Skin of body (tissue), 2 donors: ENCODE results near the gene DYNC2I2. TPM values are rescaled to one million over a fixed set of nuclear protein-coding genes. Genes with fewer than 3 reads are reported as not detected.
"Not testable (repeated sequence)": the region's sequence is repeated elsewhere in the genome, so short reads cannot be mapped to it uniquely, and the experiment has no call there.

ENCODE experiments used
- DNase-seq: peaks from one replicate; lab custom pipeline; 2025; lab: John Stamatoyannopoulos, UW
- total RNA-seq: library from RNA; depleted of rRNA; stranded (reverse); fragments of >200 nt; gene quantifications from one replicate; pipeline ENCODE4 v1.2.3, GENCODE V29; 2014

Gene DYNC2I2
- 21.1 TPM for total RNA-seq

DNA sequence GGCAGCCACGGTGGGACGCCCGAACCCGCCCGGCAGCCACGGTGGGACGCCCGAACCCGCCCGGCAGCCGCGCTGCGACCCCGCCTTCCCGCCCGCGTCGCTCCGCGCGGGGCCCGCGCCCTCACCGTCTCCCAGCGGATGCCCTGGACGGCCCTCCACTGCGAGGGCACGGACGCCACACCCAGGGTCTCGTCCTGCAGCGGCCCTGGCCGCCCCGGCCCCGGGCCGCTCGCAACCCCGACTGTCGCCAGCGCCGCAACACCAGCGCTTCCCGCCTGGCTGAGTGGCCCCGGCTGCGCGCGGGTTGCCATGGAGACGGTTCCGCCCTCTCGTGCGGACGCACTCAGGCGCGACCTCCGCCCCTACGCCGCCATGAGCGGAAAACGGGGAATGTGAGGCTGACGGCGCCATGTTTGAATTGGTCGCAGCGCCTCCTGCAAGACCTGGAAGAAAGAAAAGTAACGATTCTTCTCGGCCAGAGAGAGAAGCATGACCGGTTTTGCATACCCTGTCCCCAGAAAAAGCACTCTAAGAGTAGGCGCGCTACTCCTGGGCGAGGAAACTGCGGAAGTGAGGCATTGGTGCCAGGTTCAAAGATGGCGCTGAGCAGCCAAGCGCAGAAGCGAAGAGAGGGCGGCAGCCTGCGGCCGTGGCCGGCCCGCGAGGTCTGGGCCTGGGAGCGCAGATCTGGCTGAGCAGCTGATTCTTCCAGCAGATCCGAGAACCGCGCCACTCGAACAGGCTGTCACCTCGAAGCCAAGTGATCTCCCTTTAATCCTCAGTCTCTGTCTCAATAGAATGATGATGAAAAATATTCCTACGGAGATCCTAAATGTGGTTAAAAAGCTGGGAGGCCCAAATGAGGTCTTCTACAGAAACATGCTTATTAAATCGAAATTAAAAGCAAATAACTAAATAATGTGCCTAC lies at the start of gene DYNC2I2:
Gene DYNC2I2, minus strand, starts transcription at position 432 of the 928 bp plus-strand sequence. Its CDS starts 121 bp downstream, at position 311.
- DNase-seq = peak; percentile 95

DNA sequence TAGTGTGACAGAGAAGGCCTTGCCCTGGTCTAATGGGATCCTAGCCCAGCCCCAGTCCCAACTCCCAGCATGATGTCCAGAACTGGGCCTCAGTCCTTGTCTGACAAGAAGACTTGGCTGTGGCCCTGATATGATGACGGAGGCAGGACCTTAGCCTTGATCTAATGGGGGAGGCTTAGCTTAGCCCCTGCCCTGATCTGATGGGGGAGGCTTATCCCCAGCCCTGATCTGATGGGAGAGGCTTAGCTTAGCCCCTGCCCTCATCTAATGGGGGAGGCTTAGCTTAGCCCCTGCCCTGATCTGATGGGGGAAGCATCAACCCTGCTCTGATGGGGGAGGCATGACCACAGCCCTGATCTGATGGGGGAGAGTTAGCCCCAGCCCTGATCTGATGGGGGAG lies 49.4 kb upstream of the DYNC2I2 start:
- no peak for DNase-seq

DNA sequence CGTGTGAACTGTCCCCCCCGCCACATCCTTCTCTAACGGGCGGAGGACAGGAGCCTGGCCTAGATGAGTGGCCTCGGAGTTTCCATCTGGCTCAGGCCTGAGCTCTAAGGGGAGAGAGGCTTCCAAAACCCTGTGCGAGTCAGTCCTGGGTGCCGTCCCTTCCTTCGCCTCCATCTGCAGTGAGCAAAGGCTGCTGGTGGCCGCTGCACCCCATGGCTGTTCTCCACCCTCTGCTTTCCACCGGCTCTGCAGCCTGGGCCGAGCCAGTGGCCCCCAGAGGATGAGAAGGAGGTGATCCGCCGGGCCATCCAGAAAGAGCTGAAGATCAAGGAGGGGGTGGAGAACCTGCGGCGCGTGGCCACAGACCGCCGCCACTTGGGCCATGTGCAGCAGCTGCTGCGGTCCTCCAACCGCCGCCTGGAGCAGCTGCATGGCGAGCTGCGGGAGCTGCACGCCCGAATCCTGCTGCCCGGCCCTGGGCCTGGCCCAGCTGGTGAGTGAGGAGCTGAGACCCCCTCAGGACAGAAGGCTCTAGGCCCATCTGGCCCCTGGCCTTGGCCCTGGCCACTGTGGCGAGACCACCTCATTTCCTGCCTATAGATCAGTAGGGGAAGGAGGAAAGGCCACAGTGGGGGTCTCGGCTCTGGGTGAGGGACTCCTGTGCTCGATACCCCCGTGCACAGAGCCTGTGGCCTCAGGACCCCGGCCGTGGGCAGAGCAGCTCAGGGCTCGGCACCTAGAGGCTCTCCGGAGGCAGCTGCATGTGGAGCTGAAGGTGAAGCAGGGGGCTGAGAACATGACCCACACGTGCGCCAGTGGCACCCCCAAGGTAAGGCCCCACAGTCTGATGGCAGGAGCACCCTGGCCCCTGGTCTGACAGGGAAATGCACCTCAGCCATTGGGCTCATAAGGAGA lies 48.7 kb upstream of the DYNC2I2 start:
- DNase-seq = no peak

DNA sequence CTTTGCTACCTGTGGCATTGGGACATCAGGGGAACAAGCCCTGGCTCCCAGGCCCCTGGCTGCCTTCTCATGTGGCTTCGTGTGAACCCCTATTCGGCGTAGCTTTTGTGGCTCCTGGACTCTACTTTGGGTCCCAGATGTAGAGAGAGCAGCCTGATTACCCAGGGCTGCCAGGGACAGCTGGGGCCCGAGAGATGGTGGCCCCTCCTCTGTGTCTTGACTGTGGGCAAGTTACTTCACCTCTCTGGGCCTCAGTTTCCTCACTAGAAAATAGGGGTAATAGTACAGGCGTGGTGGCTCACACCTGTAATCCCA lies 47.7 kb upstream of the DYNC2I2 start:
- no peak for DNase-seq

DNA sequence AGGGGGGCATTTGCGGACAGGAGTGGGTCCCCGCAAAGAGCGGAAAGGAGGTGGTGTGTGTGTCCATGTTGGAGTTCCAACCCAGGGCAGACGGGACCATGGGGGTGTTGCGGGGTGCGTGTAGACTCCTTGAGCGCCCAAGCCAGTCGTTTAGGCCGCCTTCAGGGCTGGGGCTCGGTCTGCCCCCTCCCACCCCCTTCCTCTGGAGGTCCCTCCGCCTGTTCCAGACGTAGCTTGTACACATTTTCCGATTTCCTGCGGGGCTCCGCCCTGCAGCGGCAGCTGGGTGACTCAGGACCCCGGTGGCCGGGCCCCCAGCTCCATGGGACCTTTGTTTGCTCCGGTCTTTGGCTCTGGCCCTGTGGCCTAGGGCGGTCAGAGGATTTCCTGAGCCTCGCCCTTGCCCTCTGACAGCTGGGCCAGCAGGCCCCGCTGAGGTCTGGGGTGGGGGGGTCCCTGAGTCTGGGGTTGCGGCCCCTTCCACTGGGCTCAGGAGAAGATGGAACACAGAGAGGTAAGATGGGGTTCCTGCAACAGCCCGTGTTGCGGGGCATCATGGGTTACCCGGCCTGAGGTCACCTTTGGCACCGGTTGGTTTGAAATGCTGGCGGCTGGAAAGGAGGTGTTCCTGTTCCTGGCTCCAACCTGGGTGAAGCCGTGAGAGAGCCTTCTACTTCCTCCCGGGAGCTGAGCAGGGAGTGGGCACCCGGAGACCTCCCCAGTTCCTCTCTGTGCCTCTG lies 47.1 kb upstream of the DYNC2I2 start:
- DNase-seq = no peak

DNA sequence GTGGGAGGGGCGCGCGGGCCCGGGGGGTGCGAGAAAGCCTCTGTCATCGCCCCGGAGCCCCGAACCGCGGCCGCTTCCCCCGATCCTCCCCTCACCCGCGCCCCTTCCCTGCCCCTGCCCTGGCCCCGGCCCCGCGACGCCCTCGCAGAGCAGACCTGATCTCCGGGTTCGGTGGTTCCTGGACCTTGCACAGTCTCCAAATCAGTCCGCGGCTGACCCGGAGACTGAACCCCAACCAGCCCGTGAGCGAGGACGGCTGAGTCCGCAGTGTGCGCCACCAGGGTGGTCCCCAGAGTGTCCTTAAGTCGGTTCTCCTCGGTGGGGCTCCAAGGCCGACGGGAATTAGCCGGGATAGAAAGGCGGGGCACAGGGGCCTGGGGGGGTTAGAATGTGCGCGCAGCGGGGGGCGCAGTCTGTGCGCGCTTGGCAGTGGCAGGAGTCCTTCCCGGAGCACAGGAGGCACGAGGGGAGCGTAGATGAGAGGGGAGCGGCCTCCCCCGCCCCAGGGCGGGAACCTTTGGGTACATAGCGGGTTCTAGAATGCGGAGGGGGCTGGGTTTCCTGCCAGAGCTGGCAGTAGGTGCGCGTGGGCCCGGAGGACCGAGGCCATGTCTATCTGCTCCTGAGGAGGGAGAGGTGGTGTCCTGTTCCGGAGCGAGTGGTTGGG lies 46.4 kb upstream of the DYNC2I2 start:
- no peak for DNase-seq

DNA sequence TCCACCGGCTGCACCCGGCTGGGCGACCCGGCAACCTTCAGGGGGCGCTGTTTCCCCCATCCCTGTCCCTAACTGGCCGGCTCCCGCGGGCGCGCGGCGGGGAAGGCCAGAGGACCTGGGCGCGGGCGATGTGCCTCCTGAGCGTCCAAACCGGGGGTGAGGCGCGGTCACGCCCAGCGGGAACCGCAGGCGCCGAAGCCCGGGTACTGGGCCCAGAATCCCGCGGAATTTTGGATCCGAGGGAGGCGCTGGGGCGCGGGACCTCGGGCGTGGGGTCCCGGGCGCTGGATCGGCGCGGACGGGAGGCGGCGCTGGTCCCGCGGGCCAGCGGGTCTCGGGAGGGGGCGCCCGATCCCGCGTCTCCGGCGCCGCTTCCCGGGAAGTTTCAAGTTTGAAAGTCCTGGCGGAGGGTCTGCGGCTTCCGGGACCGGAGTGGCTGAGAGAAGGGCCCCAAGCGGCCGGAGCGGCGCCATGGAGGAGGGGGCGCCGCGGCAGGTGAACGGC lies 45.9 kb upstream of the DYNC2I2 start, which contains the start of gene PKN3:
Gene PKN3, plus strand, starts transcription at position 59 of the 504 bp plus-strand sequence. Its CDS starts 413 bp downstream, at position 472.
- DNase-seq = peak; percentile 33

DNA sequence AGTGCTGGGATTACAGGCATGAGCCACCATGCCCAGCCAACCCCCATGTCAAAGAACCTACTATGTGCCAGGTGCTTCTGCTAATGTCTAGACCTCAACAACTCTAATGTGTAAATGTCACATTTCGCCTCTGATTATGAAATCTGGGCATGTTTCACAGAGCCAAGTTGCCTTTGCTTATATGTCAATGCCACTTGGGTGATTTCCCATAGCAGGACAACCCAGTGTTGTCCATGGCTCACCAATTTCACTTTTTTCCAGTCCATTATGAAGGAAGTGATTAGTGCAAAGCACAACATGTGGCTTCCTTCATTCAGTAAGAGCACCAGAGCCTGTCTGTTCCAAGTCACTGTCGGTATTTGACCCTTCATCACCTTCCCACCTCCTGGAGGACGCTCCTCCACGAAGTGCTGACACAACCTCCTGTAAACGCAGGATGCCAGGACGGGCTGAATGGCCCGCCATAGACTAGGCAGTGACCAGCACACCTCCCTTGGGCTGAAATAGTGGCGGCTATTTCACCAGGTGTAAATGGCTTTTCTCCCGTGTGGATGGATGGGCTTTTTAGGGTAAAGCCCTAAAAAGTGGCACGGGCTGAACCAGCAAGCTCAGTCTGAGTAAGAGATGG lies 44.7 kb upstream of the DYNC2I2 start:
- no peak for DNase-seq

DNA sequence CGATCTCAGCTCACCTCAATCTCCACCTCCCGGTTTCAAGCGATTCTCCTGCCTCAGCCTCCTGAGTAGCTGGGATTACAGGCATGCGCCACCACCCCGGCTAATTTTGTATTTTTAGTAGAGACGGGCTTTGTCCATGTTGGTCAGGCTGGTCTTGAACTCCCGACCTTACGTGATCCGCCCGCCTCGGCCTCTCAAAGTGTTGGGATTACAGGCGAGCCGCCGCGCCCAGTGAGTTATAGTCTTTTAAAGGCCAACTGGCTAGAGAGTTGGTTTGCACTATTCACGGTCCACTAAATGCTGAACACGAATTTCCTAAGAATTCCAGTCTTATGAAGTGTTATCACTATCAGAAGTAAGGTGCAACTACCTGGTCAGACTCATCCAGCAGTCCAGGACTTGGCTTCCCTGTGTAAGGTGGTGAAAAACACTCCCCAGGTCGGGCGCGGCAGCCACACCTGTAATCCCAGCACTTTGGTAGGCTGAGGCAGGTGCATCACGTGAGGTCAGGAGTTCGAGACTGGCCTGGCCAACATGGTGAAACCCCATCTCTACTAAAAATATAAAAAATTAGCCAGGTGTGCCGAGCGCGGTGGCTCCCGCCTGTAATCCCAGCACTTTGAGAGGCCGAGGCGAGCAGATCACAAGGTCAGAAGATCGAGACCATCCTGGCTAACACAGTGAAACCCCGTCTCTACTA lies 42.6 kb upstream of the DYNC2I2 start:
- not testable (repeated sequence) for DNase-seq

DNA sequence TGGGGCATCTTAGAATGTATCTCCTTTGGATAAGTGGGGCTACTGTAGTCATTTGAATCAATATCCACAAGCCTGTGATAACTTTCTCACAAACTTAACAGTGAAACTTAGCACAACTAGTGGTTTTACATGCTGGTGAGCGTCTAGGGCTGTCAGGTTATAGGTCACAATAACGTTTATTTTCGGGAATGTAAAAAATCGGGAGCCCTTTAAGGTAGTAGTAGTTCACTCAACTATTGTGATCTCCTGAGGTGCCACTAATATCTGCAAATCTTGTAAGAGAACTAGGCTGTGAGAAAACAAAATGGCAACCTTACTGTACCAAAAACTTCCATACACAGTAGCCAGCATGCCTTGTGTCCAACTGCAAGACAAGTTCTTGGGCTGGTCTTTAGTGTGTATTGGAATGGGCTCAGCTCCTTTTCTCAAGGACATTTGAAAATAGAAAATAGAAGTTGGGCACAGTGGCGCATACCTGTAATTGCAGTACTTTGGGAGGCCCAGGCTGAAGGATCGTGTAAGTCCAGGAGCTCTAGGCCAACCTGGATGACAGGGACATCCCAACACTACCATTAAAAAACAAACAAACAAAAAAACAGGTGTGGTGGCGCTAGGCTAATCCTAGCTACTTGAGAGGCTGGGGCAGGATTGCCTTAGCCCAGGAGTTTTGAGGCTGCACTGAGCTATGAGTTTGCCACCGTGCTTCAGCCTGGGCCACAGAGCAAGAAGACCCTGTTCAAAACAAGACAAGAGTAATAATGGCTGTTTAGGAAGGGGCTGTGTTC lies 40.5 kb upstream of the DYNC2I2 start:
- DNase-seq = no peak

DNA sequence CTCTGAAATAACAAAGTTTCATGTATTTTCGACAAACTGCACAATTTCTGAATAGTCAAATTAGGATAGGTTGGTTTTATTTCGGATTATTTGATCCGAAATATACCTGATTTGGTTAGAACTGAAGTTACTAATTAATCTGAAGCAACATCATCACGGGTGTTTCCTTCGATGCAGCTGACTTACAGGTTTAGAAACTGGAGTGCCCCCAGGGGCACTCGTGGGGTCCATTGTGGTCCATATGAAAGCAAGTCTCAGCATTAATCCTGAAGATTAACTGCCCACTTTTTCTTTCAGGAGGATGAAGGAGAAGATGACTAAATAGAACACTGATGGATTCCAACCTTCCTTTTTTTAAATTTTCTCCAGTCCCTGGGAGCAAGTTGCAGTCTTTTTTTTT lies 37.7 kb upstream of the DYNC2I2 start:
- no peak for DNase-seq

DNA sequence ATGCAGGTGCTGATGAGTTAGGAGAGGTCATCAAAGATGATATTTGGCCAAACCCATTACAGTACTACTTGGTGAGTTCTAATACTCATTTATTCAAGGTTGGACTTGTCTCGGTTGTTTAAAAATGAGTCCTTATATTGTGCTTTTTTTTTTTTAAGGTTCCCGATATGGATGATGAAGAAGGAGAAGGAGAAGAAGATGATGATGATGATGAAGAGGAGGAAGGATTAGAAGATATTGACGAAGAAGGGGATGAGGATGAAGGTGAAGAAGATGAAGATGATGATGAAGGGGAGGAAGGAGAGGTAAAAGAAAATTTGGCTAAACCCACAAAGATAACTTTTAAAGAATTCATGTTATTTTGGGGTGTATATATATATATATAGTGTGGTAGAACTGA lies 37.1 kb upstream of the DYNC2I2 start:
- DNase-seq = not testable (repeated sequence)

DNA sequence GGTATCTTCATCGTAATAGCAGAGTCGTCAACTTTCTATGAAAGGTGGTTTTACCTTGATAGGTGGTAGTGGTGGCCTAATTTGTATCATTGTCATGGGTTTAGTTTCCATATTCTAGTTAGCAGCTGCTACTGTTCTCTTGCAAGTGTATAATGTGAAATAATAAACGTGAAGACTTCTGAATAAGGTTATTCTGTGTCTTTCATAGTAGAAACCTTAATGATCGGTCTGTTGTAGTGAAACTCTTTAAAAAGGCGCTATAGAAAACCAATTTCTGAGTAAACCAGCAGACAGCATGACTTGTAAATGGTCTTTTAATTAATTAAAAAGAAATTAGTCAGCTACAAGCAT lies 34.0 kb upstream of the DYNC2I2 start:
- no peak for DNase-seq

DNA sequence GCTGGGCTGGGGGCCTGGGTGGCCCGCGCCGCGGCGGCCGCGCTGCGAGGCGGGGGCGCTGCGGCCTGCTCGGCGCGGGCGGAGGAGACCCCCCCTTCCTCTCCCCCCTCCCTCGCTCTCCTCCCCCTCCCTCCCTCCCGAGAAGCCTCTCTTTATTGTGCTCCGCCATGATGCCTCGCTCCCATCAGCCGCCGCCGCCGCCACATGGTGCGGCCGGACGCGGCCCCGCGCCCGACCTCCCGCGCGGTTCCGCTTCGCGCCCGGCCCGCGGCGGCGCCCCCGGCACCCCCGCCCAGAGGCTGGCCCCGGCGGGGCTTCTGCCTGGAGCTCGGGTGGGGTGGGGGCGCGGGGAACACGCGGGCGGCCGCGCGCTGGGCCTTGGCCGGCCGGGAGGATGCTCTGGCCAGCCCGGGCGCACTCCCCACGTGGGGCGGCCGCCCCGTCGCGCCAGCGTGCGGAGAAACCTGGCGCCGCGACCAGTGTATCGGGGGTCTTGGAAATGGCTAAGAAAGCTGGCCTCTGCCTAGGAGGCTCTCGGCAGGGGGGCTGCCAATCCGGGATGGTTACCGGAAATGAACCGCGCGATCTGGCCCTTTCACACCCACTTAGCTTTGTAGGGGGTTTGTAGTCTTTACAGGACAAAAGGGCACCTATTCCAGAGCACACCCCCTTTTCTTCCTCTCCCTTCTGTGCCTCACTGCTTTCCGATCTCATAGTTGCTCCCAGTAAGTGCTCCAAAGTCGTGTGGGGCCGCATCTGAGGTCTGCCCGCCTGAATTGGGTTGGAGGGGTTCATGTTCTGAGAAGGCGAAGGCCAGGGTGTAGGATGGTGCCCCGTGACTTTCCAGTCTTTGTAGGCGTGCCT lies 33.4 kb upstream of the DYNC2I2 start:
- DNase-seq = peak; percentile 6

DNA sequence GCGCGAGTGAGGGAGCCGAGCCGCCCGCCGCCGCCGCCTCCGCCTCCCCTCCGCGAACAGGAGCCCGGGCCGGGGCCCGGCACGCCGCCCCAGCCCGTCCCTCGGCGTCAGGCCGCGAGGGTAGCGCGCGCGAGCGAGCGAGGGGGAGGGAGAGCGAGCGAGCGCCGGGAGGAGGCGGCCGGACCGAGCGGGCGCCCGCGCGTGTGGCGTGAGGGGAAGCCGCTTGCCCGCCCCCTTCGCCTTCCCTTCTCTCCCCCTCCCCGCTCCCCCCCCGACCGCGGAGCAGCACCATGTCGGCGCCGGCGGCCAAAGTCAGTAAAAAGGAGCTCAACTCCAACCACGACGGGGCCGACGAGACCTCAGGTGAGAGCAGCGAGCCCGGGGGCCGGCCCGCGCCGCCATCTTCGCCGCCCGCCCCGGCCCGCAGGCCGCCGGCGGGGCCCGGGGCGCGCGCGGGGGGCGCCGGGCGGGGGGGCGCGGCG lies 32.7 kb upstream of the DYNC2I2 start:
- DNase-seq = no peak

DNA sequence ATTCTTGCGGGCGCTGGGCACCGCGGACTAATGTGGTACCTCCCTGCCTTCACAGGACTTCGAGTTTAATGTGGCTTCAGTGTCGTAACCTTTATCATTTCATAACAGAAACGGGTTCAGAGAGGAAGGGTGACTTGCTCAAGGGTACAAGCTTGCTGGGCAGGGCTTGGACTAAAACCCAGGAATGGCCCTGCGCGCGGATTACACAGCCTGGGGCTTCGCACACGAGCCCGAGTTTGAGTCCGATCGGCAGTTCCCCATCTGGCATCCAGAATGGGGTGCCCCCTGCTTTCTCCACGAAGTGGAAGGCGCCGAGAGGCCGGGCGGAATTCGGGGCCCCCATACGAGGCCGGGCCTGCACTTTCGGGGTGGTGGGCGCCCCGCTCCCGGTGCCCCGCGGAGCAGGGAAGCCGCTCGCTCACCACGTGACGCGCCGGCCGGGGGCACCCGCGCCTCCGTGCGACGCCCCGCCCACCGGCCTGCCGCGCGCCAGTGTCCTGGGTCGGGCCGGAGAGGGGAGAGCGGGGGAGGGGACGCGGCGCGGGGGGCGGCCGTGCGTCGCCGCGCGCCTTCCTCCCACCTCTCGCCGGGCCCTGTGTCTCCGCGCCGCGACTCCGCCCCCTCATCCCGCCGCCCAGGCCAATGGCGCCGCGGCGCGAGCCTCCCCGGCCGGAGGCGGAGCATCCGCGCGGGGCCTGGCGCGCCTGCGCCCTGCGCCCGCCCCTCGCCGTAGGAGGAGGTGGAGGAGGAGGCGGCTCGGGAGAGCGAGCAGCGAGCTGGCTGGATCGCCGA lies 32.0 kb upstream of the DYNC2I2 start, which contains the start of gene SET:
Gene SET, plus strand, starts transcription at position 722 of the 792 bp plus-strand sequence. CDS start 361 bp downstream, outside the sequence.
- DNase-seq = peak; percentile 93

DNA sequence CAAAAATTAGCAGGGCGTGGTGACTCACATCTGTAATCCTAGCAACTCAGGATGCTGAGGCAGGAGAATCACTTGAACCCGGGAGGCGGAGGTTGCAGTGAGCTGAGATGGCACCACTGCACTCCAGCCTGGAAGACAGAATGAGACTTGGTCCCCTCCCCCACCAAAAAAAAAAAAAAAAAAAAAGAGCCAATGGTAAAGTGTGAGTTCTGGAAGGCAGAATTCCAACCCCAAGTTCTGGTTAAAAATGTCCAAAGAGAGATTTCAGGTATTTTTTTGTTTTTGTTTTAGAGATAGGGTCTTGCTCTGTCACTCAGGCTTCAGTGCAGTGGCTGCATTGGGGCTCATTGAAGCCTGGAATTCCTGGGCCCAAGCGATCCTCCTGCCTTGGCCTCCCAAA lies 30.8 kb upstream of the DYNC2I2 start:
- no peak for DNase-seq
